Measurements from ENCODE around the gene CPNE8.
"Not testable (repeated sequence)": the region's sequence is repeated elsewhere in the genome, so short reads cannot be mapped to it uniquely, and the experiment has no call there.

Gene CPNE8

GRCh38 chr12:38746744-38747143 is 158.6 kb downstream of the CPNE8 start:
- no peak overlapping the region for H3K4me3 ChIP-seq (replicated peaks; ENCODE audit: insufficient read depth, low read length)
- no peak for DNase-seq (ENCODE audit: low read depth in 1 of 2, low spot score in 1 of 2)
- H3K27me3 ChIP-seq (ENCODE audit: insufficient read depth, poor library complexity, severe bottlenecking), result no peaks in the 10 kb centered on the region
- TF ChIP-seq CTCF (IDR thresholded peaks at IDR 0.05; ENCODE audit: insufficient read depth, low read length) (no peak), SPI1 (IDR thresholded peaks at IDR 0.05; ENCODE audit: borderline replicate concordance, low read depth) (no peak), GABPA (IDR thresholded peaks at IDR 0.05; ENCODE audit: low read depth) (no peak), POLR2AphosphoS5 (IDR thresholded peaks at IDR 0.05; ENCODE audit: low read depth) (no peak), REST (IDR thresholded peaks at IDR 0.05; ENCODE audit: insufficient replicate concordance, low read depth) (no peak)
- no peak overlapping the region for H3K27ac ChIP-seq (replicated peaks)

GRCh38 chr12:38745601-38746000 is 159.8 kb downstream of the CPNE8 start:
- TF ChIP-seq POLR2AphosphoS5 (IDR thresholded peaks at IDR 0.05; ENCODE audit: low read depth) (no peak), GABPA (IDR thresholded peaks at IDR 0.05; ENCODE audit: low read depth) (no peak)
- Histone ChIP-seq H3K27me3 (ENCODE audit: insufficient read depth, poor library complexity, severe bottlenecking) (no peaks in the 10 kb centered on the region), H3K4me3 (replicated peaks; ENCODE audit: insufficient read depth, low read length) (no peak overlapping the region), H3K27ac (replicated peaks) (no peak overlapping the region)
- no peak for DNase-seq (ENCODE audit: low read depth in 1 of 2, low spot score in 1 of 2)

- TF ChIP-seq POLR2AphosphoS5 (IDR thresholded peaks at IDR 0.05; ENCODE audit: low read depth) (no peak), CTCF (IDR thresholded peaks at IDR 0.05; ENCODE audit: insufficient read depth, low read length) (no peak), SPI1 (IDR thresholded peaks at IDR 0.05; ENCODE audit: borderline replicate concordance, low read depth) (no peak), REST (IDR thresholded peaks at IDR 0.05; ENCODE audit: insufficient replicate concordance, low read depth) (no peak), GABPA (IDR thresholded peaks at IDR 0.05; ENCODE audit: low read depth) (no peak)
- Histone ChIP-seq H3K27me3 (ENCODE audit: insufficient read depth, poor library complexity, severe bottlenecking) (no peaks in the 10 kb centered on the region), H3K27ac (replicated peaks) (no peak overlapping the region), H3K4me3 (replicated peaks; ENCODE audit: insufficient read depth, low read length) (no peak overlapping the region)
- no peak for DNase-seq (ENCODE audit: low read depth in 1 of 2, low spot score in 1 of 2)
Observed at GRCh38 chr12:38744041-38744440, 161.3 kb downstream of the CPNE8 start.

GRCh38 chr12:38742496-38742895 is 162.9 kb downstream of the CPNE8 start:
- H3K27ac ChIP-seq (replicated peaks); DNase-seq (ENCODE audit: low read depth in 1 of 2, low spot score in 1 of 2); H3K27me3 ChIP-seq (ENCODE audit: insufficient read depth, poor library complexity, severe bottlenecking); H3K4me3 ChIP-seq (replicated peaks; ENCODE audit: insufficient read depth, low read length): not testable (repeated sequence)

- no peaks in the 10 kb centered on the region for H3K27me3 ChIP-seq (ENCODE audit: insufficient read depth, poor library complexity, severe bottlenecking)
- DNase-seq (ENCODE audit: low read depth in 1 of 2, low spot score in 1 of 2), result no peak
- no peak overlapping the region for H3K4me3 ChIP-seq (replicated peaks; ENCODE audit: insufficient read depth, low read length)
- no peak for TF ChIP-seq REST (IDR thresholded peaks at IDR 0.05; ENCODE audit: insufficient replicate concordance, low read depth)
- TF ChIP-seq GABPA (IDR thresholded peaks at IDR 0.05; ENCODE audit: low read depth), result no peak
- TF ChIP-seq CTCF (IDR thresholded peaks at IDR 0.05; ENCODE audit: insufficient read depth, low read length), result no peak
- no peak for TF ChIP-seq SPI1 (IDR thresholded peaks at IDR 0.05; ENCODE audit: borderline replicate concordance, low read depth)
- TF ChIP-seq POLR2AphosphoS5 (IDR thresholded peaks at IDR 0.05; ENCODE audit: low read depth), result no peak
- no peak overlapping the region for H3K27ac ChIP-seq (replicated peaks)
Observed at GRCh38 chr12:38736821-38737220, 168.6 kb downstream of the CPNE8 start.

Data from HL-60 (cell line).